NCI-H748 (cell line): ENCODE measurements around the gene FGF22.

Experiments used
- DNase-seq: peaks from one replicate; lab custom pipeline; 2025; ENCODE audit not compliant: unreplicated experiment; lab: John Stamatoyannopoulos, UW

Gene FGF22

GRCh38 chr19:642767-643727, 3.4 kb downstream of the FGF22 start:
- DNase-seq, result no peak

- DNase-seq, result no peak
Observed at GRCh38 chr19:643736-644135, 4.1 kb downstream of the FGF22 start.

- no peak for DNase-seq
Observed at GRCh38 chr19:644363-644762, 4.7 kb downstream of the FGF22 start.

GRCh38 chr19:644789-645188, 5.1 kb downstream of the FGF22 start:
- no peak for DNase-seq

- DNase-seq, result no peak
Observed at GRCh38 chr19:645912-646778, 6.5 kb downstream of the FGF22 start.

GRCh38 chr19:646779-647565, 7.3 kb downstream of the FGF22 start:
- DNase-seq, result no peak

- no peak for DNase-seq
Observed at GRCh38 chr19:647566-648284, 8.0 kb downstream of the FGF22 start.

- DNase-seq, result no peak
Observed at GRCh38 chr19:648305-648704, 8.6 kb downstream of the FGF22 start.

- no peak for DNase-seq
Observed at GRCh38 chr19:648904-649801, 9.5 kb downstream of the FGF22 start.

- no peak for DNase-seq
Observed at GRCh38 chr19:650121-650520, 10.4 kb downstream of the FGF22 start.

- DNase-seq, result no peak
Observed at GRCh38 chr19:651114-651818, 11.6 kb downstream of the FGF22 start.

- DNase-seq, result no peak
Observed at GRCh38 chr19:651991-652390, 12.3 kb downstream of the FGF22 start.

GRCh38 chr19:652467-653389, 13.0 kb downstream of the FGF22 start:
- no peak for DNase-seq

- no peak for DNase-seq
Observed at GRCh38 chr19:653425-653824, 13.7 kb downstream of the FGF22 start.

- no peak for DNase-seq
Observed at GRCh38 chr19:655691-656090, 16.0 kb downstream of the FGF22 start.

GRCh38 chr19:656751-657559, 17.3 kb downstream of the FGF22 start:
- DNase-seq, result no peak

- no peak for DNase-seq
Observed at GRCh38 chr19:657611-658010, 17.9 kb downstream of the FGF22 start.
